WTC11 (cell line): ENCODE measurements around the gene PRPH. TPM values are rescaled to one million over a fixed set of nuclear protein-coding genes. Genes with fewer than 3 reads are reported as not detected.
A peak's percentile ranks its signal among the peaks of the same experiment; 100 is the strongest.

ENCODE experiments used
- ATAC-seq: fragments of 200-7000 bp; cut with Tn5 transposase; 2 replicates; pipeline ENCODE4 v1.10.0; 2021; ENCODE audit warnings: mild to moderate bottlenecking, moderate library complexity
- CTCF ChIA-PET: fragments of 300-600 bp; sonication (Branson Sonifier 250); formaldehyde crosslinking; loops from one replicate; lab custom pipeline; 2021; ENCODE audit warnings: antibody characterized with exemption; lab: Charles Lee
- POLR2A ChIA-PET: fragments of 350-600 bp; sonication (Branson Sonifier 250); formaldehyde crosslinking; loops from one replicate; lab custom pipeline; 2021; ENCODE audit warnings: antibody characterized with exemption; lab: Charles Lee
- DNase-seq: peaks from one replicate; pipeline ENCODE4 v3.0.0; 2021; ENCODE audit warnings: low spot score
- H3K27ac Mint-ChIP-seq: 2 replicates; pipeline ENCODE4 v1.8.0; 2021; ENCODE audit warnings: mixed read lengths
- H3K27me3 Mint-ChIP-seq: 2 replicates; pipeline ENCODE4 v1.8.0; 2021; ENCODE audit warnings: low read depth, mild to moderate bottlenecking, moderate library complexity, mixed read lengths
- H3K36me3 Mint-ChIP-seq: 2 replicates; pipeline ENCODE4 v1.8.0; 2021; ENCODE audit warnings: mixed read lengths
- H3K4me1 Mint-ChIP-seq: 2 replicates; pipeline ENCODE4 v1.8.0; 2022; ENCODE audit warnings: mixed read lengths
- H3K4me3 Mint-ChIP-seq: 2 replicates; pipeline ENCODE4 v1.8.0; 2021; ENCODE audit warnings: mild to moderate bottlenecking, moderate library complexity, mixed read lengths
- H3K9me3 Mint-ChIP-seq: 2 replicates; pipeline ENCODE4 v1.8.0; 2021; ENCODE audit warnings: mixed read lengths
- AFF4 ChIP-seq: sonication (generic); formaldehyde crosslinking; IDR thresholded peaks from 2 replicates; pipeline ENCODE4 v1.8.1; 2023; ENCODE audit warnings: mild to moderate bottlenecking, missing genetic modification reagents, borderline replicate concordance
- CBFB ChIP-seq: sonication (generic); formaldehyde crosslinking; IDR thresholded peaks from 2 replicates; pipeline ENCODE4 v1.8.1; 2022; ENCODE audit warnings: mild to moderate bottlenecking, low read depth, missing genetic modification reagents
- E2F5 ChIP-seq: sonication (generic); formaldehyde crosslinking; IDR thresholded peaks from 2 replicates; pipeline ENCODE4 v1.8.1; 2022; ENCODE audit warnings: mild to moderate bottlenecking, moderate library complexity, missing genetic modification reagents
- ELF4 ChIP-seq: sonication (generic); formaldehyde crosslinking; IDR thresholded peaks from 2 replicates; pipeline ENCODE4 v1.8.1; 2022; ENCODE audit warnings: low read depth, mild to moderate bottlenecking, moderate library complexity, missing genetic modification reagents
- ERG ChIP-seq: fragments of 250-450 bp; sonication (Bioruptor Pico); IDR thresholded peaks from 2 replicates; pipeline ENCODE4 v1.8.0; 2021; ENCODE audit warnings: mild to moderate bottlenecking
- JAZF1 ChIP-seq: fragments of 250-450 bp; sonication (Bioruptor Pico); IDR thresholded peaks from 2 replicates; pipeline ENCODE4 v1.9.0; 2021; ENCODE audit warnings: moderate library complexity, mild to moderate bottlenecking, inconsistent platforms
- NFATC4 ChIP-seq: fragments of 250-450 bp; sonication (Bioruptor Pico); IDR thresholded peaks from 2 replicates; pipeline ENCODE4 v1.9.0; 2021; ENCODE audit warnings: mild to moderate bottlenecking
- NFE2L1 ChIP-seq: sonication (generic); formaldehyde crosslinking; IDR thresholded peaks from 2 replicates; pipeline ENCODE4 v1.8.1; 2023; ENCODE audit warnings: missing genetic modification reagents
- NFYB ChIP-seq: sonication (generic); formaldehyde crosslinking; conservative IDR thresholded peaks from 2 replicates; pipeline ENCODE4 v1.8.0; 2022; ENCODE audit warnings: low read depth, missing genetic modification reagents
- SMAD3 ChIP-seq: sonication (generic); formaldehyde crosslinking; IDR thresholded peaks from 2 replicates; pipeline ENCODE4 v1.8.0; 2022; ENCODE audit warnings: missing genetic modification reagents, mild to moderate bottlenecking, borderline replicate concordance
- ZNF281 ChIP-seq: sonication (generic); formaldehyde crosslinking; IDR thresholded peaks from 2 replicates; pipeline ENCODE4 v1.8.0; 2023; ENCODE audit warnings: mild to moderate bottlenecking, missing genetic modification reagents
- ZNF423 ChIP-seq: fragments of 250-450 bp; sonication (Bioruptor Pico); IDR thresholded peaks from 2 replicates; pipeline ENCODE4 v2.1.2; 2022; ENCODE audit warnings: mild to moderate bottlenecking, moderate library complexity
- total RNA-seq: library from RNA; stranded (reverse); gene quantifications from 3 replicates; pipeline ENCODE4 v1.2.3, GENCODE V29; 2021

The PRPH gene
- total RNA-seq, 1 experiment from 2014 or later: 2.4 TPM

- TF ChIP-seq NFE2L1: no peak
- no peak for TF ChIP-seq ZNF423
- no peak for TF ChIP-seq ZNF281 (CRISPR knock-in tag)
- H3K36me3 Mint-ChIP-seq: no peaks in the 10 kb centered on the region
- peaks cover 23% of the 10 kb centered on the region for H3K4me1 Mint-ChIP-seq
- DNase-seq: no peak
- H3K9me3 Mint-ChIP-seq: peaks cover 3% of the 10 kb centered on the region; the same call in 1 of the 2 replicates
- no peak overlapping the region for H3K27ac Mint-ChIP-seq
- CTCF ChIA-PET: interaction anchor here (0.6 to 8.8 kb wide), 18 partner anchors 9 to 274 kb away, joined by 3 to 97 read pairs (median 4); partner anchors contain the start of genes DNAJC22, PRPH and TROAP
- POLR2A ChIA-PET: no interaction called here
- H3K27me3 Mint-ChIP-seq: peaks cover 22% of the 10 kb centered on the region
- no peak overlapping the region for H3K4me3 Mint-ChIP-seq
- ATAC-seq: peak; percentile 64
These were observed 11.2 kb upstream of the PRPH start for GRCh38 chr12:49283541-49284429.

- Mint-ChIP-seq H3K9me3 (peaks cover 3% of the 10 kb centered on the region; the same call in 1 of the 2 replicates), H3K4me3 (no peak overlapping the region), H3K4me1 (peaks cover 21% of the 10 kb centered on the region), H3K36me3 (no peaks in the 10 kb centered on the region), H3K27ac (no peak overlapping the region), H3K27me3 (peaks cover 28% of the 10 kb centered on the region)
- DNase-seq (no peak), ATAC-seq (no peak)
- CTCF ChIA-PET: interaction anchor here (0.6 to 8.8 kb wide), 13 partner anchors 8 to 273 kb away, joined by 3 to 97 read pairs (median 6); partner anchors contain the start of genes DNAJC22, PRPH and TROAP
- TF ChIP-seq NFE2L1 (no peak), AFF4 (no peak), CBFB (no peak), ELF4 (CRISPR knock-in tag) (no peak), JAZF1 (CRISPR knock-in tag) (no peak), E2F5 (CRISPR knock-in tag) (no peak), ERG (CRISPR knock-in tag) (no peak), NFYB (CRISPR knock-in tag) (no peak), SMAD3 (CRISPR knock-in tag) (no peak), NFATC4 (CRISPR knock-in tag) (no peak)
- TF ChIP-seq, all 79 proteins: peak for 0
- POLR2A ChIA-PET: no interaction called here
These were observed 10.3 kb upstream of the PRPH start for GRCh38 chr12:49284672-49285071.
